Cardiac fibroblast (primary cell): ENCODE results near the gene IPCEF1.

Source experiments
- DNase-seq, 2 donors: peaks; one replicate each; pipeline versions ENCODE4 v3.0.0 to v3.0.0-alpha.2; 2010; ENCODE audit warnings: low read depth in 2 of 2
- H3K4me3 ChIP-seq, 2 donors: replicated peaks in 1 of 2; 1 replicate in 1 of 2; 2 replicates in 1 of 2; pipeline ENCODE4 v1.5.1; 2011; ENCODE audit warnings: low read depth in 2 of 2, low read length in 2 of 2, mild to moderate bottlenecking in 2 of 2, moderate library complexity in 1 of 2
- TF ChIP-seq, protein P1 (sequence below): IDR thresholded peaks from one replicate; pipeline ENCODE4 v1.5.1; 2011; ENCODE audit warnings: low read depth, mild to moderate bottlenecking, low read length, inconsistent platforms

The IPCEF1 gene

DNA sequence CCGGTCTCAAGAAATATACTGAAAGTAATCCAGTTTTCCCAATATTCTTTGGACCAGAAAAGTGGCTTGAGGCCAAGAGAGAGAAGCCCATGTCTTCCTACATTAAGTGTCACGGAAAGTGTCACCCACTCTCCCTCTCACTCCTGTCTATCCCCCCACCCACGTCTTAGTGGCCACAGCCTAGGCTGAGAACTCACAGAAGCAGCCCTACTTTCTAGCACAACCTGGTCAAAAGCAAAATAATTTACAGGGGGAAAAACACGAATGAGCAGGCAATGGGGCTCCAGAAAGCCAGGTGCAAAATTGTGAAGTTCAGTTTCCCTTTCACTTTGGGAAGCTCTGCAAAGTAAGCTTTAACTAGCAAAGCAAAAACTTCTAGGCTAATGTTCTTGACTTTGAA, 199.5 kb downstream of the IPCEF1 start:
- no peak overlapping the region for H3K4me3 ChIP-seq
- DNase-seq: no peak
- TF ChIP-seq, protein P1, sequence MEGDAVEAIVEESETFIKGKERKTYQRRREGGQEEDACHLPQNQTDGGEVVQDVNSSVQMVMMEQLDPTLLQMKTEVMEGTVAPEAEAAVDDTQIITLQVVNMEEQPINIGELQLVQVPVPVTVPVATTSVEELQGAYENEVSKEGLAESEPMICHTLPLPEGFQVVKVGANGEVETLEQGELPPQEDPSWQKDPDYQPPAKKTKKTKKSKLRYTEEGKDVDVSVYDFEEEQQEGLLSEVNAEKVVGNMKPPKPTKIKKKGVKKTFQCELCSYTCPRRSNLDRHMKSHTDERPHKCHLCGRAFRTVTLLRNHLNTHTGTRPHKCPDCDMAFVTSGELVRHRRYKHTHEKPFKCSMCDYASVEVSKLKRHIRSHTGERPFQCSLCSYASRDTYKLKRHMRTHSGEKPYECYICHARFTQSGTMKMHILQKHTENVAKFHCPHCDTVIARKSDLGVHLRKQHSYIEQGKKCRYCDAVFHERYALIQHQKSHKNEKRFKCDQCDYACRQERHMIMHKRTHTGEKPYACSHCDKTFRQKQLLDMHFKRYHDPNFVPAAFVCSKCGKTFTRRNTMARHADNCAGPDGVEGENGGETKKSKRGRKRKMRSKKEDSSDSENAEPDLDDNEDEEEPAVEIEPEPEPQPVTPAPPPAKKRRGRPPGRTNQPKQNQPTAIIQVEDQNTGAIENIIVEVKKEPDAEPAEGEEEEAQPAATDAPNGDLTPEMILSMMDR: no peak

GRCh38 chr6:154156135-154156896, 200.3 kb downstream of the IPCEF1 start:
- TF ChIP-seq, protein P1: peak; percentile 68
- H3K4me3 ChIP-seq: no peak overlapping the region
- DNase-seq: peak; percentile 38 to 49

- TF ChIP-seq, protein P1: peak; percentile 56
- no peak overlapping the region for H3K4me3 ChIP-seq
- peak; percentile 84 to 85 for DNase-seq
These were observed 202.1 kb downstream of the IPCEF1 start for GRCh38 chr6:154154389-154154967.

GRCh38 chr6:154143753-154144152, 212.8 kb downstream of the IPCEF1 start:
- TF ChIP-seq, protein P1: no peak
- H3K4me3 ChIP-seq: no peak overlapping the region
- DNase-seq: no peak

- TF ChIP-seq, protein P1: no peak
- no peak for DNase-seq
- no peak overlapping the region for H3K4me3 ChIP-seq
These were observed 215.9 kb downstream of the IPCEF1 start for GRCh38 chr6:154140743-154141142.

- no peak overlapping the region for H3K4me3 ChIP-seq
- TF ChIP-seq, protein P1: no peak
- DNase-seq: no peak
These were observed 216.7 kb downstream of the IPCEF1 start for GRCh38 chr6:154139892-154140291.
